ENCODE data around the gene ARL5B.
"Not testable (repeated sequence)": the region's sequence is repeated elsewhere in the genome, so short reads cannot be mapped to it uniquely, and the experiment has no call there.

The ARL5B gene

GRCh38 chr10:18620856-18621255 is 38.4 kb upstream of the ARL5B start:
- TF ChIP-seq CTCF (IDR thresholded peaks at IDR 0.05; ENCODE audit: low read length) (no peak), EZH2 (IDR thresholded peaks at IDR 0.05; ENCODE audit: borderline replicate concordance, low read length) (no peak)
- H3K9me2 ChIP-seq (ENCODE audit: low read depth, low read length): no peaks in the 10 kb centered on the region
- H3F3A ChIP-seq (ENCODE audit: insufficient read depth, low read length): no peaks in the 10 kb centered on the region
- H3K4me2 ChIP-seq (ENCODE audit: low read length): no peak overlapping the region
- no peak overlapping the region for H3K4me3 ChIP-seq (ENCODE audit: low read depth, low read length, poor library complexity, severe bottlenecking)
- no peaks in the 10 kb centered on the region for H3K27me3 ChIP-seq (ENCODE audit: insufficient read depth, low read length)
- H3K36me3 ChIP-seq (ENCODE audit: insufficient read depth, low read length): peaks cover 31% of the 10 kb centered on the region
- H3K4me1 ChIP-seq (ENCODE audit: insufficient read depth, low read length, severe bottlenecking): no peaks in the 10 kb centered on the region
- no peaks in the 10 kb centered on the region for H3K9me3 ChIP-seq (ENCODE audit: low read length)
- no peaks in the 10 kb centered on the region for H3K79me2 ChIP-seq (ENCODE audit: insufficient read depth, low read length)
- H4K20me1 ChIP-seq (ENCODE audit: insufficient read depth, low read length): no peaks in the 10 kb centered on the region
- no peak overlapping the region for H3K9ac ChIP-seq (ENCODE audit: low read length)
- H3K27ac ChIP-seq (ENCODE audit: low read depth, low read length, poor library complexity, severe bottlenecking): no peak overlapping the region
- H2AFZ ChIP-seq (ENCODE audit: low read length): no peak overlapping the region

- H3K9me2 ChIP-seq (ENCODE audit: low read depth, low read length); H4K20me1 ChIP-seq (ENCODE audit: insufficient read depth, low read length); H3K4me2 ChIP-seq (ENCODE audit: low read length); H3K27ac ChIP-seq (ENCODE audit: low read depth, low read length, poor library complexity, severe bottlenecking); H3F3A ChIP-seq (ENCODE audit: insufficient read depth, low read length); H3K79me2 ChIP-seq (ENCODE audit: insufficient read depth, low read length); H3K4me3 ChIP-seq (ENCODE audit: low read depth, low read length, poor library complexity, severe bottlenecking); H3K9ac ChIP-seq (ENCODE audit: low read length); H2AFZ ChIP-seq (ENCODE audit: low read length); H3K27me3 ChIP-seq (ENCODE audit: insufficient read depth, low read length); H3K9me3 ChIP-seq (ENCODE audit: low read length): not testable (repeated sequence)
- Histone ChIP-seq H3K4me1 (ENCODE audit: insufficient read depth, low read length, severe bottlenecking) (peaks cover 10% of the 10 kb centered on the region), H3K36me3 (ENCODE audit: insufficient read depth, low read length) (peaks cover 27% of the 10 kb centered on the region)
Measured at GRCh38 chr10:18623671-18624070, 35.6 kb upstream of the ARL5B start.

- H3F3A ChIP-seq (ENCODE audit: insufficient read depth, low read length): no peaks in the 10 kb centered on the region
- no peaks in the 10 kb centered on the region for H3K9me2 ChIP-seq (ENCODE audit: low read depth, low read length)
- H3K79me2 ChIP-seq (ENCODE audit: insufficient read depth, low read length): no peaks in the 10 kb centered on the region
- no peaks in the 10 kb centered on the region for H3K9me3 ChIP-seq (ENCODE audit: low read length)
- H3K4me3 ChIP-seq (ENCODE audit: low read depth, low read length, poor library complexity, severe bottlenecking): no peak overlapping the region
- H3K4me2 ChIP-seq (ENCODE audit: low read length): no peak overlapping the region
- peaks cover 22% of the 10 kb centered on the region for H3K36me3 ChIP-seq (ENCODE audit: insufficient read depth, low read length)
- H4K20me1 ChIP-seq (ENCODE audit: insufficient read depth, low read length): no peaks in the 10 kb centered on the region
- H3K4me1 ChIP-seq (ENCODE audit: insufficient read depth, low read length, severe bottlenecking): peaks cover 10% of the 10 kb centered on the region
- no peak for TF ChIP-seq EZH2 (IDR thresholded peaks at IDR 0.05; ENCODE audit: borderline replicate concordance, low read length)
- TF ChIP-seq CTCF (IDR thresholded peaks at IDR 0.05; ENCODE audit: low read length): no peak
- no peaks in the 10 kb centered on the region for H3K27me3 ChIP-seq (ENCODE audit: insufficient read depth, low read length)
- H2AFZ ChIP-seq (ENCODE audit: low read length): no peak overlapping the region
- no peak overlapping the region for H3K27ac ChIP-seq (ENCODE audit: low read depth, low read length, poor library complexity, severe bottlenecking)
- no peak overlapping the region for H3K9ac ChIP-seq (ENCODE audit: low read length)
Measured at GRCh38 chr10:18625886-18626285, 33.3 kb upstream of the ARL5B start.

GRCh38 chr10:18627452-18628018 is 31.7 kb upstream of the ARL5B start:
- peaks cover 10% of the 10 kb centered on the region for H3K4me1 ChIP-seq (ENCODE audit: insufficient read depth, low read length, severe bottlenecking)
- not testable (repeated sequence) for H3K27me3 ChIP-seq (ENCODE audit: insufficient read depth, low read length); H3K36me3 ChIP-seq (ENCODE audit: insufficient read depth, low read length); H3F3A ChIP-seq (ENCODE audit: insufficient read depth, low read length); H4K20me1 ChIP-seq (ENCODE audit: insufficient read depth, low read length); H2AFZ ChIP-seq (ENCODE audit: low read length); H3K9me2 ChIP-seq (ENCODE audit: low read depth, low read length); H3K79me2 ChIP-seq (ENCODE audit: insufficient read depth, low read length); H3K9me3 ChIP-seq (ENCODE audit: low read length)
- H3K4me2 ChIP-seq (ENCODE audit: low read length): peak overlapping the region; percentile 78
- H3K9ac ChIP-seq (ENCODE audit: low read length): peak overlapping the region; percentile 77
- peak overlapping the region; percentile 83 for H3K27ac ChIP-seq (ENCODE audit: low read depth, low read length, poor library complexity, severe bottlenecking)
- peak overlapping the region; percentile 69 for H3K4me3 ChIP-seq (ENCODE audit: low read depth, low read length, poor library complexity, severe bottlenecking)

- not testable (repeated sequence) for H3K9ac ChIP-seq (ENCODE audit: low read length); H3F3A ChIP-seq (ENCODE audit: insufficient read depth, low read length); H2AFZ ChIP-seq (ENCODE audit: low read length); H3K36me3 ChIP-seq (ENCODE audit: insufficient read depth, low read length); H4K20me1 ChIP-seq (ENCODE audit: insufficient read depth, low read length); H3K9me2 ChIP-seq (ENCODE audit: low read depth, low read length); H3K4me2 ChIP-seq (ENCODE audit: low read length); H3K27ac ChIP-seq (ENCODE audit: low read depth, low read length, poor library complexity, severe bottlenecking); H3K27me3 ChIP-seq (ENCODE audit: insufficient read depth, low read length); H3K9me3 ChIP-seq (ENCODE audit: low read length); H3K79me2 ChIP-seq (ENCODE audit: insufficient read depth, low read length); H3K4me1 ChIP-seq (ENCODE audit: insufficient read depth, low read length, severe bottlenecking); H3K4me3 ChIP-seq (ENCODE audit: low read depth, low read length, poor library complexity, severe bottlenecking)
Measured at GRCh38 chr10:18632500-18632899, 26.7 kb upstream of the ARL5B start.
